HG03457 (cell line): ENCODE data around the gene SPHKAP.
A peak's percentile ranks its signal among the peaks of the same experiment; 100 is the strongest.
"Not testable (repeated sequence)": the region's sequence is repeated elsewhere in the genome, so short reads cannot be mapped to it uniquely, and the experiment has no call there.

Experiments used
- ATAC-seq: cut with Tn5 transposase; IDR thresholded peaks from one replicate; pipeline ENCODE4 v1.9.1; 2021; ENCODE audit warnings: moderate number of reproducible peaks; ENCODE audit not compliant: unreplicated experiment

The SPHKAP gene

GRCh38 chr2:228181098-228182019 is at the start of gene SPHKAP:
TSS of gene SPHKAP (minus strand) at chr2:228181687. CDS start at chr2:228181598, 89 bp downstream.
- ATAC-seq: no peak

GRCh38 chr2:228227466-228227865 is 46.0 kb upstream of the SPHKAP start:
- no peak for ATAC-seq

GRCh38 chr2:228224410-228224809 is 42.9 kb upstream of the SPHKAP start:
- ATAC-seq: no peak

GRCh38 chr2:228218593-228218992 is 37.1 kb upstream of the SPHKAP start:
- ATAC-seq: not testable (repeated sequence)

GRCh38 chr2:228197504-228197903 is 16.0 kb upstream of the SPHKAP start:
- ATAC-seq: no peak

- ATAC-seq: no peak
Measured at GRCh38 chr2:228180181-228181097, 1.0 kb downstream of the SPHKAP start.

- no peak for ATAC-seq
Measured at GRCh38 chr2:228167290-228167689, 14.2 kb downstream of the SPHKAP start.

GRCh38 chr2:228164718-228165117 is 16.8 kb downstream of the SPHKAP start:
- no peak for ATAC-seq

GRCh38 chr2:228157841-228158240 is 23.6 kb downstream of the SPHKAP start:
- no peak for ATAC-seq

- no peak for ATAC-seq
Measured at GRCh38 chr2:228144961-228145360, 36.5 kb downstream of the SPHKAP start.

- peak; percentile 88 for ATAC-seq
Measured at GRCh38 chr2:228140934-228141528, 40.5 kb downstream of the SPHKAP start.

GRCh38 chr2:228136027-228136426 is 45.5 kb downstream of the SPHKAP start:
- no peak for ATAC-seq

GRCh38 chr2:228135300-228135699 is 46.2 kb downstream of the SPHKAP start:
- ATAC-seq: no peak

- ATAC-seq: no peak
Measured at GRCh38 chr2:228131833-228132232, 49.7 kb downstream of the SPHKAP start.

- no peak for ATAC-seq
Measured at GRCh38 chr2:228126401-228126800, 55.1 kb downstream of the SPHKAP start.

- ATAC-seq: no peak
Measured at GRCh38 chr2:228118940-228119339, 62.5 kb downstream of the SPHKAP start.

GRCh38 chr2:228107846-228108245 is 73.6 kb downstream of the SPHKAP start:
- no peak for ATAC-seq

GRCh38 chr2:228105526-228106250 is 75.8 kb downstream of the SPHKAP start:
- ATAC-seq: no peak

GRCh38 chr2:228104215-228104614 is 77.3 kb downstream of the SPHKAP start:
- no peak for ATAC-seq

- ATAC-seq: no peak
Measured at GRCh38 chr2:228103379-228103778, 78.1 kb downstream of the SPHKAP start.
